Pancreas (tissue), 10 donors: ENCODE data around the gene ELN. TPM values are rescaled to one million over a fixed set of nuclear protein-coding genes. Genes with fewer than 3 reads are reported as not detected.
A peak's percentile ranks its signal among the peaks of the same experiment; 100 is the strongest.

Experiments
- ATAC-seq, 4 donors: fragments of 200-7000 bp; cut with Tn5 transposase; one replicate each; pipeline versions ENCODE4 v1.8.0 to v1.9.1; 2020; ENCODE audit warnings: mild to moderate bottlenecking in 4 of 4, moderate library complexity in 4 of 4
- DNase-seq, 6 donors: peaks; one replicate each; pipeline ENCODE4 v3.0.0-alpha.2; 2020
- FAIRE-seq: peaks from 2 replicates; lab custom pipeline; 2012; peaks lifted over from hg19 to GRCh38; lab: Jason Lieb, UNC
- H3K27ac ChIP-seq, 4 donors: fragments of 200-600 bp; sonication (generic); 1 replicate in 3 of 4; 2 replicates in 1 of 4; pipeline versions ENCODE4 v1.5.0 to v1.8.0; 2020
- H3K27me3 ChIP-seq, 4 donors: fragments of 200-600 bp; one replicate each; pipeline ENCODE4 v1.8.0; 2021
- H3K36me3 ChIP-seq, 3 donors: fragments of 200-600 bp; sonication (generic) in 1 of 3; one replicate each; pipeline versions ENCODE4 v1.5.0 to v1.8.0; 2020 to 2021
- H3K4me1 ChIP-seq, 3 donors: fragments of 200-600 bp; one replicate each; pipeline ENCODE4 v1.8.0; 2021
- H3K4me3 ChIP-seq, 4 donors: fragments of 200-600 bp; sonication (generic) in 2 of 4; one replicate each; pipeline versions ENCODE4 v1.5.0 to v1.8.0; 2020 to 2021
- H3K9me3 ChIP-seq, 4 donors: fragments of 200-600 bp; one replicate each; pipeline ENCODE4 v1.8.0; 2021
- WGBS, 2 donors: extraction: QIAGEN DNeasy Blood & Tissue Kit; methylation state at CpG; one replicate each; pipeline ENCODE4 v1.1.7; 2013; 5-methylcytosine and 5-hydroxymethylcytosine counted together
- intact Hi-C, 3 donors: fragments of 100-400 bp; cut with DNase I; formaldehyde crosslinking; loops; one replicate each; pipeline versions ENCODE4 v1.11.1 to v1.14.2; 2022
- polyA plus RNA-seq, 2 donors: library from polyadenylated mRNA; stranded (reverse); fragments of 200-250 nt; gene quantifications; one replicate each; pipeline ENCODE4 v1.2.3, GENCODE V29; 2013
- total RNA-seq, 6 donors: library from RNA; stranded (reverse); fragmentation: NEBNext Ultra II Directional in 4 of 6; extraction: Animal tissue kit (Norgen Biotek cat#: 25700) in 4 of 6; gene quantifications; one replicate each; pipeline versions ENCODE4 v1.2.1 to v1.2.4, GENCODE V29; 2021 to 2023
- TF ChIP-seq, protein P1 (sequence below), 4 donors: fragments of 200-600 bp; sonication (generic) in 3 of 4; IDR thresholded peaks; one replicate each; pipeline versions ENCODE4 v1.5.0 to v1.8.0; 2021; ENCODE audit warnings: antibody characterized with exemption in 4 of 4
- donor health status: healthy with polysubstance abuse.
- donor health status: DM: no; HTN: no; CAD: no; lungs with moderate emphysema.
- donor health status: DM: no; HTN: no; CAD: no.
- donor health status: control.
- donor health status: control.
- donor health status: Bipolar disorder and iron deficiency.
- donor health status: DM: yes; HTN: yes; CAD: no.
- donor health status: DM: no; HTN: no; CAD: no.
- donor health status: DM: no; HTN: no; CAD: no.
- donor health status: DM: yes; HTN: yes; CAD: no.

Gene ELN
- total and polyA plus RNA-seq, 8 donors: 36.8 to 118 (median 70.7) TPM

DNA sequence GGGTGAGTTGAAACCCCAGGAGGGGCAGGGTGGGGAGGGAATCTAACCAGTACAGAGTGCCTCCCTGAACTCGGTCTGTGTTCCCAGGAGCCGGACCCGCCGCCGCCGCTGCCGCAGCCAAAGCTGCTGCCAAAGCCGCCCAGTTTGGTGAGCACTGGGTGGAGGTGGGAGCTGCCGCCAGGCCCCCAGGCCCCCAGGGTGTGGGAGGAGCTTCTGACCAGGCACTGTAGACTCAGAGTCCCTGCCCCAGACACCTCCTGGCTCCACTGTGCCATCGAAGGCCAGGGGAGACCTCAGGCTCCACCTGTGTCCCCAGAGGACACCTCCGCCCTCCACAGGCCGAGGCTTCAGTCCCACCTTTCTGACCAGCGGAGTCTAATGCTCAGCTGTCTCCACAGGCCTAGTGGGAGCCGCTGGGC lies 35.3 kb downstream of the ELN start:
- H3K4me1 ChIP-seq: peaks cover 23 to 30% (median 25%) of the 10 kb centered on the region in 3 donors
- H3K36me3 ChIP-seq: peaks cover 0 to 5% (median 0%) of the 10 kb centered on the region in 3 donors
- 91 to 95% methylated on average over 14 of the region's 14 CpGs for WGBS, 2 donors
- no peak for ATAC-seq
- no peak for FAIRE-seq
- H3K9me3 ChIP-seq: no peaks in the 10 kb centered on the region
- intact Hi-C loops: loop anchor here in 2 of 3 donors (10.0 kb wide), 2 partner anchors 112 to 122 kb away; partner anchors contain the start of gene EIF4H (in 1 of the 2)
- TF ChIP-seq, protein P1, sequence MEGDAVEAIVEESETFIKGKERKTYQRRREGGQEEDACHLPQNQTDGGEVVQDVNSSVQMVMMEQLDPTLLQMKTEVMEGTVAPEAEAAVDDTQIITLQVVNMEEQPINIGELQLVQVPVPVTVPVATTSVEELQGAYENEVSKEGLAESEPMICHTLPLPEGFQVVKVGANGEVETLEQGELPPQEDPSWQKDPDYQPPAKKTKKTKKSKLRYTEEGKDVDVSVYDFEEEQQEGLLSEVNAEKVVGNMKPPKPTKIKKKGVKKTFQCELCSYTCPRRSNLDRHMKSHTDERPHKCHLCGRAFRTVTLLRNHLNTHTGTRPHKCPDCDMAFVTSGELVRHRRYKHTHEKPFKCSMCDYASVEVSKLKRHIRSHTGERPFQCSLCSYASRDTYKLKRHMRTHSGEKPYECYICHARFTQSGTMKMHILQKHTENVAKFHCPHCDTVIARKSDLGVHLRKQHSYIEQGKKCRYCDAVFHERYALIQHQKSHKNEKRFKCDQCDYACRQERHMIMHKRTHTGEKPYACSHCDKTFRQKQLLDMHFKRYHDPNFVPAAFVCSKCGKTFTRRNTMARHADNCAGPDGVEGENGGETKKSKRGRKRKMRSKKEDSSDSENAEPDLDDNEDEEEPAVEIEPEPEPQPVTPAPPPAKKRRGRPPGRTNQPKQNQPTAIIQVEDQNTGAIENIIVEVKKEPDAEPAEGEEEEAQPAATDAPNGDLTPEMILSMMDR (IDR thresholded peaks at IDR 0.05): no peak
- no peaks in the 10 kb centered on the region for H3K27me3 ChIP-seq
- H3K27ac ChIP-seq: peak overlapping the region in 1 of 4 donors; percentile 94
- peak in 2 of 6 donors; percentile 24 to 56 for DNase-seq
- H3K4me3 ChIP-seq: no peak overlapping the region

DNA sequence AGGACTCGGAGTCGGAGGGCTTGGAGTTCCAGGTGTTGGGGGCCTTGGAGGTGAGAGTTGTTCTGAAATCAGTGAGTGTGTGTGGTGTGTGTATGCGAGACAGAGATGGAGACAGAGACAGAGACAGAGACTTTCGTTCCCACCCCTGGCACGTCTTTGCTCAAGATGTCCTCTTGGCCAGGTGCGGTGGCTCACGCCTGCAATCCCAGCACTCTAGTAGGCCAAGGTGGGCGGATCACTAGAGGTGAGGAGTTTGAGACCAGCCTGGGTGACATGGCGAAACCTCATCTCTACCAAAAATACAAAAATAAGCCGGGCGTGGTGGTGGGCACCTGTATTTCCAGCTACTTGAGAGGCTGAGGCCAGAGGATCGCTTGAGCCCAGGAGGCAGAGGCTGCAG lies 35.7 kb downstream of the ELN start:
- FAIRE-seq: no peak
- Histone ChIP-seq H3K27ac (no peak overlapping the region), H3K9me3 (no peaks in the 10 kb centered on the region), H3K36me3 (peaks cover 0 to 5% (median 0%) of the 10 kb centered on the region in 3 donors), H3K4me3 (no peak overlapping the region), H3K4me1 (peaks cover 23 to 30% (median 25%) of the 10 kb centered on the region in 3 donors), H3K27me3 (no peaks in the 10 kb centered on the region)
- TF ChIP-seq, protein P1 (IDR thresholded peaks at IDR 0.05): no peak
- no peak for DNase-seq
- no peak for ATAC-seq
- intact Hi-C loops: loop anchor here in 2 of 3 donors (10.0 kb wide), 2 partner anchors 111 to 121 kb away; partner anchors contain the start of gene EIF4H (in 1 of the 2)
- 92 to 96% methylated on average over 12 of the region's 12 CpGs for WGBS, 2 donors

DNA sequence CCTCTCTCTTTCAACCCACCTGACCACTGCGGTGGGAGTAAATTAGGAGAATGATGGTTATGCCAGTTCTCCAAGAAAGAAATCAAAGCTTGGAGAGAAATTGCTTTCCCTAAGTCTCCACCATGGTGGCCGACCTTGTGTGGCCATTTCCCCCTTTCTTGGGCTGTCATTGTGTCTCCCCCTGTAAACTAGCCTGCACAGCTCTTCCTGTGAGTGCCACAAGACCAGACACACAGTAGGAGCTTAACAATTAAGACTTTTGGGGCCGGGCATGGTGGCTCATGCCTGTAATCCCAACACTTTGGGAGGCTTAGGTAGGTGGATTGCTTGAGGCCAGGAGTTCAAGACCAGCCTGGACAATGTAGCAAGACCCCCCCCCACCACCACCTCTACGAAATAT lies 36.7 kb downstream of the ELN start:
- Histone ChIP-seq H3K27me3 (no peaks in the 10 kb centered on the region), H3K4me1 (peaks cover 15 to 26% (median 22%) of the 10 kb centered on the region in 3 donors), H3K4me3 (no peak overlapping the region), H3K36me3 (peaks cover 0 to 5% (median 0%) of the 10 kb centered on the region in 3 donors), H3K27ac (no peak overlapping the region), H3K9me3 (no peaks in the 10 kb centered on the region)
- TF ChIP-seq, protein P1 (IDR thresholded peaks at IDR 0.05): no peak
- ATAC-seq (no peak), FAIRE-seq (no peak), DNase-seq (no peak)
- intact Hi-C loops: loop anchor here in 2 of 3 donors (5.0 to 10.0 kb wide), 3 partner anchors 110 to 143 kb away; partner anchors contain the start of gene EIF4H (in 1 of the 2)
- 90 to 91% methylated on average over 4 of the region's 4 CpGs for WGBS, 2 donors

DNA sequence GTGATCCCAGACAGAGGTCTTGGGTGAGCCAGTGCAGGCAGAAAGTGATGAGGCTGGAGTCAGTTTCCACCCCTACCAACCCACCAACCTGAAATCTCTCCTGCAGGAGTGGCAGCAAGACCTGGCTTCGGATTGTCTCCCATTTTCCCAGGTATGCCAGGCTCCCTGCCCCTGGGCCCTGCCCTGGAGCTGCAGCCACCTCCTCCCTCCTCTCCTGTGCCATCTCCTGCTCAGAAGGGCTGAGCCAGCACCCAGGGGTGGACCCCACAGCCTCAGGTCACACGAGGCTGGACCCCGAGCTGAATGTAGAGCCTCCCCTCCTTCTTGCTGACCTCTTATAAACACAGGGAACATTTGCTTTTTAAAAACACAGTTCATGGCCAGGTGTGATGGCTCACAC lies 38.7 kb downstream of the ELN start:
- H3K27ac ChIP-seq: no peak overlapping the region
- peaks cover 5 to 8% (median 6%) of the 10 kb centered on the region in 3 donors for H3K4me1 ChIP-seq
- FAIRE-seq (no peak), ATAC-seq (no peak), DNase-seq (peak in 1 of 6 donors; percentile 44)
- WGBS, 2 donors: 78 to 86% methylated on average over 3 of the region's 3 CpGs
- H3K9me3 ChIP-seq: no peaks in the 10 kb centered on the region
- intact Hi-C loops: loop anchor here in 2 of 3 donors (5.0 to 10.0 kb wide), 3 partner anchors 108 to 141 kb away; partner anchors contain the start of gene EIF4H (in 1 of the 2)
- no peak overlapping the region for H3K4me3 ChIP-seq
- H3K27me3 ChIP-seq: no peaks in the 10 kb centered on the region
- H3K36me3 ChIP-seq: peaks cover 0 to 5% (median 0%) of the 10 kb centered on the region in 3 donors
- TF ChIP-seq, protein P1 (IDR thresholded peaks at IDR 0.05): no peak
